ENCODE measurements around the gene GRIK2.
"Not testable (repeated sequence)": the region's sequence is repeated elsewhere in the genome, so short reads cannot be mapped to it uniquely, and the experiment has no call there.

Gene GRIK2

GRCh38 chr6:101614774-101615173 is 221.3 kb downstream of the GRIK2 start:
- H3K4me3 ChIP-seq (replicated peaks; ENCODE audit: low read depth, low read length) = no peak overlapping the region
- peak; percentile 43 for DNase-seq (ENCODE audit: low read depth)
- TF ChIP-seq CTCF (IDR thresholded peaks at IDR 0.05; ENCODE audit: low read length, missing control alignments) = no peak

GRCh38 chr6:101626269-101626668 is 232.8 kb downstream of the GRIK2 start:
- no peak for TF ChIP-seq CTCF (IDR thresholded peaks at IDR 0.05; ENCODE audit: low read length, missing control alignments)
- no peak overlapping the region for H3K4me3 ChIP-seq (replicated peaks; ENCODE audit: low read depth, low read length)
- DNase-seq (ENCODE audit: low read depth) = no peak

GRCh38 chr6:101630941-101631340 is 237.4 kb downstream of the GRIK2 start:
- no peak for TF ChIP-seq CTCF (IDR thresholded peaks at IDR 0.05; ENCODE audit: low read length, missing control alignments)
- no peak overlapping the region for H3K4me3 ChIP-seq (replicated peaks; ENCODE audit: low read depth, low read length)
- DNase-seq (ENCODE audit: low read depth) = no peak

GRCh38 chr6:101633081-101633480 is 239.6 kb downstream of the GRIK2 start:
- no peak for DNase-seq (ENCODE audit: low read depth)
- H3K4me3 ChIP-seq (replicated peaks; ENCODE audit: low read depth, low read length) = no peak overlapping the region
- TF ChIP-seq CTCF (IDR thresholded peaks at IDR 0.05; ENCODE audit: low read length, missing control alignments) = no peak

GRCh38 chr6:101638865-101639264 is 245.4 kb downstream of the GRIK2 start:
- not testable (repeated sequence) for H3K4me3 ChIP-seq (replicated peaks; ENCODE audit: low read depth, low read length)
- DNase-seq (ENCODE audit: low read depth) = peak; percentile 8

- H3K4me3 ChIP-seq (replicated peaks; ENCODE audit: low read depth, low read length) = no peak overlapping the region
- no peak for TF ChIP-seq CTCF (IDR thresholded peaks at IDR 0.05; ENCODE audit: low read length, missing control alignments)
- peak; percentile 17 for DNase-seq (ENCODE audit: low read depth)
These were observed 246.6 kb downstream of the GRIK2 start for GRCh38 chr6:101640131-101640530.

- no peak overlapping the region for H3K4me3 ChIP-seq (replicated peaks; ENCODE audit: low read depth, low read length)
- DNase-seq (ENCODE audit: low read depth) = no peak
- TF ChIP-seq CTCF (IDR thresholded peaks at IDR 0.05; ENCODE audit: low read length, missing control alignments) = no peak
These were observed 252.3 kb downstream of the GRIK2 start for GRCh38 chr6:101645770-101646169.

Data from fibroblast of pulmonary artery (primary cell).